H54 (cell line): ENCODE results near the gene FBXW8.

ENCODE experiments used
- DNase-seq: peaks from one replicate; pipeline ENCODE4 v3.0.0; 2011; ENCODE audit warnings: low spot score, mixed read lengths; ENCODE audit not compliant: insufficient read length
- FAIRE-seq: peaks from 3 replicates; lab custom pipeline; 2011; peaks lifted over from hg19 to GRCh38; lab: Jason Lieb, UNC
- POLR2A ChIP-seq: IDR thresholded peaks from 2 replicates; pipeline ENCODE4 v1.6.1; 2011; ENCODE audit warnings: low read depth, mild to moderate bottlenecking, low read length

The FBXW8 gene

DNA sequence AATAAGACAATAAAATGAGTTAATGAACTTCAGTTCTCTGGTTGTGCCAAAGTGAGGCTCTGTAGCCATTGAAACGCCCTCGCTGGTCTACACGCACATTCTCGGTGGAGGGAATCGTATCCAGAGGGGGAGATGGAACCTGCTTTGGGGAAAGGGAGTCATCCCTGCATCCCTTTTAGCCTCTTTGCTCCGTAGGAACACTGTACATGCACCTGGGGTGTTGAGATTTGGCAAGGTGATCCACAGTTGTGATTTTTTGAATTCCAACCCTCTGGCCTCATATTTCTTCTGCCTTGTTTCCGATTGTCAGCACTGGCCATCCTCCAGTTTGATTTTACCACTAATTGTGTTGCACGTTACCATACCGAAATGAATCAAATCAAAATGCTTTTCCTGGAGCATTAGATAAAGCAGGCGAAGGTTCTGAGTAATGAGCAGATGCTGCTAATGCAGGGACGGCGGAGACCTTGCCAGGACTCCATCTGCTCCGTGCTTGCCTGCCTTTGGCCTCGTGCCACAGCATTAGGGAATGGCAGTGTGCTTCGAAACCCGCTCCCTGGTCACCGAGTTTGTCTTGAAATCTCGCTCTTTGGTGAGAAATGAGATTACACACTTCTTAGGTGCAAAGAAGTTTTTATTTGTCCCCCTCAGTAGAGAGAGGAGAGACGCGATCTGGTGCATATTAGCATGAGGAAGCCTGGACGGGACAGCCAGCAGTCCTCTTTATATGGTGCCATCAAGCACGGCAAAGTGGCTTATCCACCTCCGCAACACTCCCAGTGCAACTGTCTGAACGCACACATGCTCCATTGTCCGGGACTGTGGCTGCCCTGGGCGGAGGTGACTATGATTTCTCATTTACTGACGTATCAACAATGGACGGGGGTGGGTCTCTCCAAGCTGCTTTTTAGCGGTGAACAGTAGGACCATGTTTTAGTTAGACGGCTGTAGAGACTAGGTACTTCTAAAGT is 59.1 kb downstream of the FBXW8 start:
- no peak for TF ChIP-seq POLR2A
- DNase-seq (no peak), FAIRE-seq (no peak)

DNA sequence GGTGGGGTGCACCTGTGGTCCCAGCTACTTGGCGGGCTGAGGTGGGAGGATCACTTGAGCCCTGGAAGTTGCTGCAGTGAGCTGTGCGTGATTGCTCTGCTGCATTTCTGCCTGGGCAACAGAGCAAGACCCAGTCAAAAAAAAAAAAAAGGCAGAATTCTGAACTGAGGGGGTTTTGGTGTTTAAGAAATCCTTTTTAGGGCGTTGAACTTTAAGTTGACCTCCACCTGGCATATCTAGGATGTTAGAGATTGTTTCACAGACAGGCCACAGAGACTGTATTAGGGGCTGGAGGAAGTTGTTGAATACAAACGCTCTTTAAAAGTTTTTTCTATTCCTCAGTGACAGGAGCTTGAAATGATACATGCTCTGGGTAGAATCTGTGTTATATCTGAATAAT is 60.5 kb downstream of the FBXW8 start:
- no peak for FAIRE-seq
- DNase-seq: no peak
- TF ChIP-seq POLR2A: no peak

DNA sequence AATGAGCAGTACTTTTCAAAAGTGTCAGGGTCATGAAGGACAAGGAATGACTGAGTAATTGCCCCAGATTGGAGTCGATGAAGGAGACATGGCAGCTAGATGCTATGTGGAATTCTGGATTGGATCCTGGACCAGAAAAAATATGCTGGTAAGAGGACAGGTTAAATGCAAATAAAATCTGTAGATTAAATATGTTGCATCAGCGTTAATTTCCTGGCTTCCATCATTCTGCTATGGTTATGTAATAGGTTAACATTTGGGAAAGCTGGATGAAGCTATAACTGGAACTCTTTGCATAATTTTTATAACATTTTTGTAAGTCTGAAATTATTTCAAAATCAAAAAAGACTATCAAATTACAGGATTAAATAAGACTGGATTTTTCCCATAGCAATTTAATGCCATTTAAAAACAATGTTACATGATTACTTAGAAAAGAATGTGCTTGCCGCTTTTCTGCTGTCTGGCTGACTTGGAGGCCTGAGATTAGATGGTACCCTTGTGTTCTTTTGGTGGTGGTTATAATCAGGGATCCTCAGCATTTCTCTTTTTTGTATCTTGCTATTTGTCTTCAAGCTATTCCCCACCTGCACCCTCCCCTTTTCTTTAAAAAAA is 65.1 kb downstream of the FBXW8 start:
- FAIRE-seq (no peak), DNase-seq (no peak)
- TF ChIP-seq POLR2A: no peak

DNA sequence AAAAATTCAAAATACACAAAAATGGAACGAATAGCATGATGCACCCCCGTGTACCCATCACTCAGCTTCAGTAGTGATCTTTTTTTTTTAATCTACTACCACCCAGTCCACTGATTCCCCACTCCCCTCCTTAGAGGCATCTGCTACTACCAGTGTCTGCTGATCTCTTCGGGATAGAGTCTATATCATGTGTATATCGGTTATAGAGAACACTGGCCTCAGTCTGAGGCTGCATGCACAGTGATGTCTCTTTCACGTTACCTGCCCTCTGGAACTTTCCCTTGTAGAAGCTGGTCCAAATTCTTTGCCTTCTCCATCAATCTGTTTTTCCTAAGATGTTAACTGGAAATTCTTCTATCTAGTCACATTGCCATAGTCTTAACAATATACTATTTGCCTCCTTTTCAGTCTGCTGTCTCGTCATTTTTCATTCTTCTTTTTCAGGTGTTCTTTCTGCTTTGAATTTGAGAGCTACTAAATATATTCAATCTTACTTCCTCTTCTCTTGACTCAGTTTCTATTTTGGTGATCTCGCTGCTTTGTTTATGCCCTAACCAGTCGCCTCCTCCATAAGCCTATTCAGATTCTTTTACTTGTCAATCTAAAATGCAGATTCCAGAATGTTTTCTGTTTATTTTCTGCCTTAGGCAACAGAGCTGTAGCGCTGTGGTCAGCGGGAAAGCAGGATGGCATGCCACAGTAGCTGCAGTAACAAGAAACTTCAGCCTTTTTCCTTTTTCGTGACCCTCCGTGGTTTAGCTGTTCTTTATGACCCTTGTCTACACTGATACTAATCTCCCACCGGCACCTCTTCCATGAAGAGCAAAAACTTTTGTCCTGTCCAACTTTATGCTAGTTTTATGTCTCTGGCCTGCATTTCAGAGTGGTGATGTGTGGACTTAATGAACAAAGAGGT is 67.0 kb downstream of the FBXW8 start:
- FAIRE-seq (no peak), DNase-seq (no peak)
- no peak for TF ChIP-seq POLR2A

DNA sequence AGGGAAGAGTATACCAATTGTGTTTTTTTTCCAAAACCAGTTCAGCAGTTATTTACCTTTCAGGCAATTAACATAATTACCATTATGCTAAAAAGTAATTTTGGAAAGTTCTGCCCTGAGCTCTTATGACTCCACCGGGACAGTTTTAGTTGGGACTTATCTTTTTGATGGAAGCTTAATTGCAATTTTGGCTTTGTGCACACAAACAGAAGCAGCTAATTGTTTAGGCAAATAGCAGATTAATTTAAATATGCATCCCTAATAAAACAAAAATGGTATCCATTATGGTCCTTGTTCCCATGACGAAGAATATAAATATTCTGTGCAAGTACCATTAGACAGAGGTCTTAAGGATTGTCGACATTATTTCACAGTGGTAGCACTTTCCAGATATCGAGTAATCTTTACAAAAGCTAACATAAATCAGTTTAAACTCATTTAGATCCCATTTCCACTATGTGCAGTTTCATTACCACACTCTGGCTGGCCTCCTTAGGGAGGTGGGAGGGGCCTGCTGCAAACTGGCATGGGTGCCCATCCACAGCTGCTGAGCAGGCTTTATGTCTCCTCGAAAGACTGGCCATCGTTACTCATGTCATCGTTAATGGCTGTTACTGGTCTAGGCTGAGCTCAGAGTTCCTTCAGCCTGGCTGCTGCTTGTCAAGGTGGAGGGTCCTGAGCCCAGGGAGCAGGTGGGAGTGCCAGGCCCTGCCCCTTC is 68.2 kb downstream of the FBXW8 start:
- TF ChIP-seq POLR2A: no peak
- DNase-seq: no peak
- no peak for FAIRE-seq

DNA sequence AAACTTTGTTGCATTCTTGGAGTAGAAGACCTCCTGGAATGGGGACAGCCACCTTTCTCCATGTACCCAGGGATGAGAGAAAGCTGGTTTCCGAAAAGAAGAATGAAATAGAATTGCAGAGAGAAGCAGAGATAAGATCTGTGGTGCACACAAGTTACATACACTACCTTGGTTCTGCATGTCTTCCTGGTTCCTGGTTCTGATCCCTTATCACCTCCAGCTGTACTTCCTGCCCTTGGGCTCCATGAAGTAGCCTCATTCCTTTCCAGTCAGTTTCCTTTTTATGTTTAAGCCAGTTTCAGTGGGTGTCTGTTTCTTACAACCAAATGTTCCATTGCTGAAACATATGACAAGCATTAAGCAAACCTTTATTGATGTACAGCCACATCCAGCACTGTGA is 69.3 kb downstream of the FBXW8 start:
- no peak for FAIRE-seq
- TF ChIP-seq POLR2A: no peak
- no peak for DNase-seq

DNA sequence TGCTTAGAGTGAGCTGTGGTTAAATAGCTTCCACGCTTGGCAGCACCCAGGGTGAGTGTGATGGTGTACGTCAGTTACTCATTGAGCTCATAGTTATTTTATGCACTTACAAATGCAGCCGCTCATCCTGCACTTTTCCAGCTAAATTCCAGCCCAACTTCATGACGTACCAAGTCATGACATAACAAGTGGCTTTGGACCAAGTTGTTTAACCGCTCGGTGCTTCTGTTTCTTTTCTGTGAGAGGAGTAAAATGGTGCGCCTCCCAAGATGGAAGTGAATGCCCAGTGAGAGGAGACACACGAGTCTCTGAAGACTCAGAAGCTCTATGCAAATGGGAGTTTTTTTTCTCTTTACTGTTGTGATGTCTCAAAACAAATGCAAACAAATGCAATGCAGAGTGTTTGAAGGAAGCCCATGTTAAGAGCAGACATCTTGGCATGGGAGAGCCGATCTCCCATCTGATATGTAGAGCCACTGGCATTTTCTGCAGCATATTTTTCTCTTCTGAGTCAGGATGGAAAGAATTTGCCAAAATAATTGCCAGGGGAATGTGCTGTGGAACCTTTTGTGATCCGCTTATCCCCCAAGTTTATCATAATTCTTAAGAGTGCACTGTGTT is 72.2 kb downstream of the FBXW8 start:
- DNase-seq: no peak
- no peak for TF ChIP-seq POLR2A

DNA sequence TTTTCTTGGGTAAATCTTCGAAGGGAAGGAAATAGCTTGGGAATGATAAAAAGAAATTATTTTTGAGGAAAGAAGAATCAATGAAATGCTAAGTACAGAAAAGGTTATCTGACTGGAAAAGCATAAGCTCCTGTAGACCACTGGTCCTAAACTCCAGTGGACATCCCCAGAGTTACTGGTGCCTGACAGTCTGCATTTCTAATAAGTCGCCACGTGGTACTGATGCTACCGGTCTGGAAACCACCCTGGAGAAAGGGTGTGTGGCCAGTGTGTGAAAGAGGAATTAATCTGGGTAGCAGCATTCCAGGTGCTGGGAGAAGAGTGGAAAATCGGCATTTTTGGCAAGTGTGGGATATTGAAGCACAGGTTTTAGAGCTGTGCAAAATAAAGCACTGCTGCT is 73.3 kb downstream of the FBXW8 start:
- FAIRE-seq: no peak
- no peak for DNase-seq
- TF ChIP-seq POLR2A: no peak

More for the DNA sequence above, 72.2 kb downstream of the FBXW8 start:
- no peak for FAIRE-seq

DNA sequence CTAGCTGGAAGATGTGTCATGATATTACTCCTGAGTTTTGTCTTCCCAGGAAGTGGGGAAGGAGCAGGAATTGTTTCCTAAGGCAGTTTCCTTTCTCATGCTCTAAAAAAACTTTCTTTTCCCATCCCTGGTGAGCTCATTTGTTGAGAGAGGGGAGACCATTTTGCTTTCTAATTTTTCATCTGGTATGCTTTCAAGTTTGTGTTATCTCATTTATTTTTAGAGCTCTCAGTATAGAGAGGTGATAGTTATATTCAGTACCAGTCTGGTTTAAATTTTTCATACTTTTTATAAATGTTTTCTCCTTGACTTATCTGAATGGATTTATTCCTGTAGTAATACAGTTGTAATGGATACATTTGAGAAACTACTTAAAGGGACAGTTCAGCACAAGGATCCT is 79.6 kb downstream of the FBXW8 start:
- DNase-seq: no peak
- no peak for FAIRE-seq
- TF ChIP-seq POLR2A: no peak

DNA sequence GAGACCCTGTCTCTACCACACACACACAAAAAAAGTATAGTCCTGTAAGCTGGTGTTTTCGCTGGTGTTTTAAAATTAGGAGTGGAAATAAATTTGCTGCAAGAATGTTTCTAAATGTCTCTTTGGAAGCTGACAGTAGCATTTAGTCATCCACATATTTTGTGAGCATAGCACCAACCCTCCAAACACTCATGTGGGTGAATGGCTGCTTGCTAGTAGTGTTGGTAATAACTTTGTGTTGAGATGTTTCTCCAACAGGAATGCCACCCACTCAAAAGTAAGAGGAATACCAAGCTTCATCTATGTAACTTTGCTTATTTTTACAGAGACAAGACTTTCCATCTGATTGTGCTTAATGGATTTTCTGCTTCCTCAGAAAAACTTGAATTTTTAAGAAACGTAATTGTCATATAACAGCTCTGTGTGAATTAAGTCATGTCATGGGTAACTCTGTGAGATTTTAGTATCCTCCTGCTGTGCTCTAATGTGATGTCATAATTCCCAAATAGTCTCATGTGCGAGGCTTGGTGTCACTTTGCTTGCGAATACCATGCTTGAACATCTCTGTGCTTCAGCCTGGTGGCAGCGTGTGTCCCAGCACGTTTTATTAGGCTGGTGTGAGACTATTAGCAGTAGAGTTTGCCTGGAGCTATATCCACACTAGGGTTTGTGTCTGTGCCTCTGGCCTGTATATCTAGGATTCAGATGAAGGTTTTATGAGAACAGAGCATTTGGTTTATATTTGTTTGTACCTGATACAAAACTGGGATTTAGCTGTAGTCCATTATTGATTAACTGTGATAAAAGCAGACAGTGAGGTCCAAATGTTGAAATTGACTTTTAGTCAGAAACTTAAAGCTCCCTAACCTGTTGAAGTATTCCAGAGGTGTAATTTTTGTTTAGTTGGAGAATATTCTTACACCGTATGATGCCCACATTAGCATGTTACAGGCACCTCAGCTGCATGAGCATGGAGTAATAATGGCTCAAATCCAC is 80.5 kb downstream of the FBXW8 start:
- no peak for DNase-seq

DNA sequence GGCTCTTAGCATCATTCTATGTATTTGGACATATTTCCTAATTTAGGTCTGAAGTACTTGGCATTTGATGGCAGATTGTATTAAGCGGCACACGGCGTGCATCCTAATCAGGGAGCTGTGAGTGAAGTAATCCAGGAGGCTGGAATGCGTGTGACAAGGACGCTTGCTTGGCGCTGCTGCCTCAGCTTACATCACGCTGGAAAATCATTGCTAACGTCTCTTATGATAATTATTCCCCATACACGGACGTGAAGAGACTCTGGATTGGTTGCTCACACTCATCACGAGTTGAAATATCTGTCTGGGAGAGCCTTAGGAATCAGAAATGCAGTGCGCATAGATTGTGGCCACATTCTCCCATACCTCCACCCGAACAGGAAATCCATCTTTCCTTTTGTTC is 85.3 kb downstream of the FBXW8 start:
- no peak for TF ChIP-seq POLR2A
- FAIRE-seq (no peak), DNase-seq (no peak)

More for the DNA sequence above, 80.5 kb downstream of the FBXW8 start:
- no peak for TF ChIP-seq POLR2A
- FAIRE-seq: no peak

DNA sequence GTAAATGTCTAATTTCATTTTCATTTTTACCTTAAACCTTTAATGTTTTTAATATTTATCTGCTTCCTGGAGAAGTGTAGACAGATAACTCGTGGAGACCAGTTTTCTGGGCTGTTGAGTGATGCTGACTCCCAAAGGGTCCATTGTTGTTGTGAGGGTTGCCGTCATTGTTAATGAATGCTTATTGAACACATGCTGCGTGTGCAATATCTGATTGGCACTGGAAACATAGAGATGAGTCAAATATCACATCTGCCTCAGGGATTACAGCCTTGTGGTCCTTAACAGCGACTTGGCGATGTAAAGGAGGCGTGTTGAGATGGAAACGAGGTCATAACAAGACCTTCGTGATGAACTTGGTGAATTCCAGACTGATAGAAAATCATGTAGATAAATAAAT is 85.9 kb downstream of the FBXW8 start:
- no peak for TF ChIP-seq POLR2A
- DNase-seq (no peak), FAIRE-seq (no peak)
